ENCODE measurements around the gene DMPK.

- no peak for TF ChIP-seq CTCF (IDR thresholded peaks at IDR 0.05)
- TF ChIP-seq POLR2A (IDR thresholded peaks at IDR 0.05): no peak
Observed at GRCh38 chr19:45789035-45789786, 6.9 kb upstream of the DMPK start.
